Measurements from ENCODE around the gene MTHFD2.

- TF ChIP-seq POLR2A (IDR thresholded peaks at IDR 0.05) (no peak), CTCF (IDR thresholded peaks at IDR 0.05) (no peak)
Observed at GRCh38 chr2:74199871-74200305, 1.5 kb downstream of the MTHFD2 start.

Measured in Peyer's patch (tissue), 4 donors.